Gastroesophageal sphincter (tissue), 4 donors: ENCODE data around the gene CUX1. TPM values are rescaled to one million over a fixed set of nuclear protein-coding genes. Genes with fewer than 3 reads are reported as not detected.

Source experiments
- ATAC-seq: fragments of 150-250 bp; one replicate; pipeline ENCODE4 v1.9.1; 2016; ENCODE audit warnings: mild to moderate bottlenecking, moderate library complexity
- H3K27ac ChIP-seq, 4 donors: fragments of 200-600 bp; sonication (generic) in 3 of 4; 1 replicate in 3 of 4; 2 replicates in 1 of 4; pipeline ENCODE4 v1.5.1; 2016 to 2019
- H3K27me3 ChIP-seq: fragments of 200-600 bp; sonication (generic); one replicate; pipeline ENCODE4 v1.5.1; 2019
- H3K36me3 ChIP-seq, 2 donors: fragments of 200-600 bp; sonication (generic); one replicate each; pipeline ENCODE4 v1.5.1; 2019; ENCODE audit warnings: control low read depth in 1 of 2
- H3K4me1 ChIP-seq, 3 donors: fragments of 200-600 bp; sonication (generic); 1 replicate in 2 of 3; 2 replicates in 1 of 3; pipeline ENCODE4 v1.5.1; 2016 to 2019; ENCODE audit warnings: control low read depth in 2 of 3
- H3K4me3 ChIP-seq, 2 donors: fragments of 200-600 bp; sonication (generic); one replicate each; pipeline ENCODE4 v1.5.1; 2019; ENCODE audit warnings: mild to moderate bottlenecking in 1 of 2, moderate library complexity in 1 of 2
- H3K9me3 ChIP-seq, 3 donors: fragments of 200-600 bp; sonication (generic); one replicate each; pipeline ENCODE4 v1.5.1; 2017 to 2019; ENCODE audit warnings: control low read depth in 2 of 3
- CTCF ChIP-seq, 4 experiments: fragments of 200-600 bp in 2 of 4; fragments of 450-650 bp in 2 of 4; sonication (generic) in 1 of 4; IDR thresholded peaks; one replicate each; pipeline ENCODE4 v1.5.1; 2017 to 2019; ENCODE audit warnings: antibody characterized with exemption in 4 of 4, mild to moderate bottlenecking in 2 of 4, moderate library complexity in 2 of 4
- EP300 ChIP-seq: sonication (generic); formaldehyde crosslinking; IDR thresholded peaks from one replicate; pipeline ENCODE4 v1.6.1; 2017; ENCODE audit warnings: antibody characterized with exemption, mild to moderate bottlenecking
- POLR2A ChIP-seq, 2 donors: fragments of 450-650 bp; IDR thresholded peaks; one replicate each; pipeline ENCODE4 v1.6.1; 2017; ENCODE audit warnings: antibody characterized with exemption in 2 of 2, mild to moderate bottlenecking in 2 of 2, moderate library complexity in 1 of 2
- POLR2AphosphoS5 ChIP-seq: sonication (generic); formaldehyde crosslinking; IDR thresholded peaks from one replicate; pipeline ENCODE4 v1.6.1; 2017; ENCODE audit warnings: antibody characterized with exemption
- WGBS, 2 donors: methylation state at CpG; one replicate each; pipeline ENCODE4 v1.1.5; 2018; ENCODE audit warnings: low coverage in 1 of 2; 5-methylcytosine and 5-hydroxymethylcytosine counted together
- total RNA-seq, 4 donors: library from RNA; depleted of rRNA; stranded (reverse); fragments of >200 nt; gene quantifications; one replicate each; pipeline ENCODE4 v1.1.0, GENCODE V29; 2016

The CUX1 gene
- total RNA-seq, 4 donors from 2014 or later = 84.4 to 134 (median 110) TPM

DNA sequence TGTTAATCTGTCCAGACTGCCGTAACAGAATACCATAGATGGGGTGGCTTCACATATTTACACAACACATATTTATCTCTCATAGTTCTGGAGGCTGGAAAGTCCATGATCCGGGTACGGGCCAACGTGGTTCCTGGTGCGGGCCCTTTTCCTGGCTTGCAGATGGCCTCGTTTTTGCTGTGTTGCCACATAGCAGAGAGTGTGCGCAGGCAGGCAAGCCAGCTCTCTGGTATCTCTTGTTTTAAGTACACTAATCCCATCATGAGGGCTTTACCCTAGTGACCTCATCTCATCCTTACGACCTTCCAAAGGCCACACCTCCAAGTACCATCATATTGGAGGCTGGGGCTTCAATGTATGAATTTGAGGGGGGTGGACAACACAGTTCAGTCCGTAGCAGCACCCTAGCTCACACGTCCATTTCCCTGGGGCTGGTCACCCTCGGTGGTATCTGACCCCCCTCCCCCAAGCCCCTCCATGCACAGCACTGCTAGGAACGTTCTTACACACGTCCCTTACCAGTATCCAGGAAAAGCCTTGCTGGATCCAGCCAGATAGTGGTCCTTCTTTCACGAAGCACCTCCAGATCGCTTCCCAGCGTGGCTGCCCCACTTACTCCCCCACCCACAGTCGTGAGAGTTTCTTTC is 21.5 kb downstream of the CUX1 start:
- Histone ChIP-seq H3K4me1 (peaks cover 0 to 11% (median 0%) of the 10 kb centered on the region in 3 donors), H3K9me3 (no peaks in the 10 kb centered on the region), H3K4me3 (no peak overlapping the region), H3K36me3 (no peaks in the 10 kb centered on the region), H3K27ac (no peak overlapping the region), H3K27me3 (no peaks in the 10 kb centered on the region)
- ATAC-seq = no peak
- TF ChIP-seq EP300 (no peak), POLR2A (IDR thresholded peaks at IDR 0.05) (no peak), POLR2AphosphoS5 (no peak), CTCF (IDR thresholded peaks at IDR 0.05) (no peak)
- WGBS, 2 donors = 76 to 92% methylated on average over 7 to 17 of the region's 17 CpGs

GRCh38 chr7:101841328-101841727 is 23.9 kb downstream of the CUX1 start:
- WGBS, 2 donors = 80 to 81% methylated on average over 1 to 3 of the region's 3 CpGs
- ATAC-seq = no peak

DNA sequence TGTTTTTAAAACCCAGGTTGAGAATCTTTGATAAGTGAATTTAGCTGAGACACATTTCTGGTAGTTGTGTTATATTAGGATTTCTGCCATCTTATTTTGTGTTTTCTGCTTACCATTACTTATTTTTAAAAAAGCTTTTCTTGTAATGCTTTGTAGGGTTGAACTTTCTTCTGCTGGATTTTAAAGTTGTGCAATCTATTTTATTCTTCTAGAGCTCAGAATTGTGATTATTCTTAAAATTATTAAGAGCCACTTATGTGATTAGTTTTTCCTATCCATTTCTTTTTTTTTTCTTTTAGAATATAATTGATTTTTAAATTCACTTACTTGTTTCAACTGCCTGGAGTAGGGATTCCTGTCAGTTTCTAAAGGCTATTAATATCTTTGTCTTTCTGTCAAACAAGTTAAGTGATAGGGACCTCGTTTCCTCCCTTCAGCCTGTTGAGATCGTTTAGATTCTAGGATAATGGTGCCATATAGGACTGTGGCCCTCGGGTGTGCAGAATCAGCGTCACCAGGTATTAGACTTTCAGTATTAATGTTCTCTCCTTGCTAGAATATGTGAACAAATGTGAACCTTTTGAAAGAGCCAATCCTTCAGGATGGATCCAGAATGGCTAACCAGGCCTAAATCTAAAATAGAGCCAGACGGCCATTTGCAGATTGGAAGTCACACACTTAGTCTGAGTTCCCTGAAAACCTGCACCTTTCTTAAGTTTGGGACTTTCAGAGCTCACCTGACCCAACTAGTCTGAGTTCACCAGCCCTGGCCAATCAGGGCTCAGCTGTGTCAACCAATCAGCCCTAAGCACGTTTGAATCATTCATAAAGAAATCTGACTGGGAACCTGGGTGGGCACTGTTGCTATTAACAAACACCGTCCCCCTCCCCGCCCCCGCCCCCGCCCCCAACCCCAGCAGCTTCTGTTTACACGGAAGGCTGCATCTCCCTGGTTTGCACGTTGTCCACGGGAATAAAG is 26.2 kb downstream of the CUX1 start:
- H3K27ac ChIP-seq = no peak overlapping the region
- 67 to 70% methylated on average over 5 to 6 of the region's 13 CpGs for WGBS, 2 donors
- H3K9me3 ChIP-seq = peaks cover 0 to 9% (median 0%) of the 10 kb centered on the region in 3 donors
- ATAC-seq = no peak
- no peak overlapping the region for H3K4me3 ChIP-seq
- no peaks in the 10 kb centered on the region for H3K27me3 ChIP-seq
- no peak for TF ChIP-seq POLR2AphosphoS5
- no peak for TF ChIP-seq EP300
- no peak for TF ChIP-seq POLR2A (IDR thresholded peaks at IDR 0.05)
- no peak for TF ChIP-seq CTCF (IDR thresholded peaks at IDR 0.05)
- H3K36me3 ChIP-seq = no peaks in the 10 kb centered on the region
- H3K4me1 ChIP-seq = peaks cover 0 to 5% (median 0%) of the 10 kb centered on the region in 3 donors

More at GRCh38 chr7:101841328-101841727, 23.9 kb downstream of the CUX1 start:
- Histone ChIP-seq H3K27ac (no peak overlapping the region), H3K4me3 (no peak overlapping the region), H3K4me1 (peaks cover 0 to 8% (median 0%) of the 10 kb centered on the region in 3 donors), H3K9me3 (no peaks in the 10 kb centered on the region), H3K27me3 (no peaks in the 10 kb centered on the region), H3K36me3 (no peaks in the 10 kb centered on the region)
- no peak for TF ChIP-seq POLR2AphosphoS5
- TF ChIP-seq CTCF (IDR thresholded peaks at IDR 0.05) = no peak
- TF ChIP-seq EP300 = no peak
- TF ChIP-seq POLR2A (IDR thresholded peaks at IDR 0.05) = no peak

DNA sequence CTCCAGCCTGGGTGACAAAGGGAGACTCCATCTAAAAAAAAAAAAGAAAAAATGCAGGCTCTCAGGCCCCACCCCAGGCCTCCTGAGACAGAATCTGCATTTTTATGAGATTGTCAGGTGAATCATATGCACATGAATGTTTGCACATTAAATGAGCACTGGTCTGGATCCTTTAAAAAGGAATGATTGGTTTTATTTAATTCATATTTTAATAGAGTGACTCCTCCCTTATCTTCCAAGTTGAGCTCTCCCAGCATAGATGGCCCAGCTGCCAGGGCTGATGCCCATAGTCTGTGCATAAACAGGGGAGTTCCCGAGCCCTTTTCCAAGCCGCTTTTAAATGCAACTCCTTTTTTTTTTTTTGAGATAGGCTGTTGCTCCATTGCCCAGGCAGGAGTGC is 28.5 kb downstream of the CUX1 start:
- Histone ChIP-seq H3K4me1 (peaks cover 0 to 5% (median 0%) of the 10 kb centered on the region in 3 donors), H3K36me3 (no peaks in the 10 kb centered on the region), H3K9me3 (peaks cover 0 to 9% (median 0%) of the 10 kb centered on the region in 3 donors), H3K4me3 (no peak overlapping the region), H3K27ac (no peak overlapping the region), H3K27me3 (no peaks in the 10 kb centered on the region)
- TF ChIP-seq POLR2AphosphoS5 (no peak), EP300 (no peak), CTCF (IDR thresholded peaks at IDR 0.05) (no peak), POLR2A (IDR thresholded peaks at IDR 0.05) (no peak)
- no peak for ATAC-seq
- WGBS, 2 donors = 81 to 100% methylated on average over 1 to 2 of the region's 2 CpGs
